AG04450 (cell line): ENCODE results near the gene TM9SF3. TPM values are rescaled to one million over a fixed set of nuclear protein-coding genes. Genes with fewer than 3 reads are reported as not detected.

Source experiments
- CTCF ChIA-PET: fragments of 300-600, 350-600 bp; formaldehyde crosslinking; extraction: SDS; loops from one replicate; lab custom pipeline; 2022; ENCODE audit warnings: antibody characterized with exemption, inconsistent platforms; lab: Charles Lee
- POLR2A ChIA-PET: fragments of 350-600 bp; formaldehyde crosslinking; extraction: SDS; loops from one replicate; lab custom pipeline; 2021; ENCODE audit warnings: antibody characterized with exemption, inconsistent platforms; lab: Yijun Ruan, JAX
- DNase-seq: peaks from one replicate; pipeline ENCODE4 v3.0.0-alpha.2; 2011; ENCODE audit warnings: low read depth, low spot score
- H3K27ac ChIP-seq: one replicate; pipeline ENCODE4 v1.5.1; 2012; ENCODE audit warnings: low read depth, low read length, control low read depth
- H3K27me3 ChIP-seq: one replicate; pipeline ENCODE4 v1.6.0; 2012; ENCODE audit warnings: low read length; ENCODE audit not compliant: control insufficient read depth, insufficient read depth
- H3K4me3 ChIP-seq: 2 replicates; pipeline ENCODE4 v1.5.1; 2011; ENCODE audit warnings: mild to moderate bottlenecking, low read depth, low read length, control low read depth
- H3K9me3 ChIP-seq: 2 replicates; pipeline ENCODE4 v1.5.1; 2012; ENCODE audit warnings: low read length; ENCODE audit not compliant: control insufficient read depth, insufficient read depth
- polyA plus RNA-seq: library from polyadenylated mRNA; depleted of rRNA; stranded (reverse); fragments of >200 nt; gene quantifications from 2 replicates; pipeline ENCODE4 v1.2.3, GENCODE V29; 2011; rRNA removed
- small RNA-seq: library from RNA; depleted of rRNA; stranded (forward); fragments of <200 nt; gene quantifications from one replicate; pipeline ENCODE3, GENCODE V24; 2012; ENCODE audit warnings: low read depth; ENCODE audit not compliant: insufficient read length
- TF ChIP-seq, protein P1 (sequence below): IDR thresholded peaks from 2 replicates; pipeline ENCODE4 v1.5.1; 2011; ENCODE audit warnings: low read depth, low read length, control low read depth, inconsistent platforms

The TM9SF3 gene
- polyA plus RNA-seq, 1 experiment, result 90.7 TPM

DNA sequence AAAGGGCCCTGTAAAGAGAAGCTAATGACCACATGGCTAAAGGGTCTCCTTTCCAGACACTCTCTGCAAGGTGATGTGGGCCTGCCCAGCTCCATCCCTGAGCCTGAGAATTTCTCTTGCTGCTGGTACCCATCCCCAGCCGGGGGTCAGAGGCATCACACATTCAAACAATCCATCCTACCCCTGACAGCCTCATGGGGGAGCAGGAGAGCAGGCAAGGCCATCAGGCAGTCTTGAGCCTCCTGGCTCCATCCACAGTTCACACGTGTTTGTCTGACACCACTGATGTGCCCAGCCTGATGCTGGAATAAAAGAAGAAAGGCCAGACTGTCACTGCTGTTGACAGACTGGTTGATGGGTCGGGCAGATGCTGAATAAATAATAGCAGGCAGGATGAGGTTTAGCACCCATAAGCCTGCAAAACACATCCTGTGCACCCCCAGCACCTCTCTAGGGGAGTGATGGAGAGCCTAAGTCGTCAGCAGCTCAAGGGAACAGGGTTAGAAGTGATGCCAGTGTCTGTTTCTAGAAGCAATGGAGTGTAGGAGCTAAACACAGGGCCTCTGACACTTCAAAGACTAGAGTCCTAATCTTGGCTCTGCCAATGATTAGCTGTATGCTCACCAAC is 116.6 kb downstream of the TM9SF3 start:
- H3K4me3 ChIP-seq, result no peak overlapping the region
- H3K9me3 ChIP-seq, result no peaks in the 10 kb centered on the region
- ChIA-PET CTCF (interaction anchor here (0.6 to 1.4 kb wide), 6 partner anchors 9 to 374 kb away, joined by 3 to 8 read pairs (median 4); partner anchors contain the start of gene TLL2), POLR2A (no interaction called here)
- H3K27me3 ChIP-seq, result peaks cover 9% of the 10 kb centered on the region
- H3K27ac ChIP-seq, result no peak overlapping the region
- DNase-seq, result no peak
- TF ChIP-seq, protein P1, sequence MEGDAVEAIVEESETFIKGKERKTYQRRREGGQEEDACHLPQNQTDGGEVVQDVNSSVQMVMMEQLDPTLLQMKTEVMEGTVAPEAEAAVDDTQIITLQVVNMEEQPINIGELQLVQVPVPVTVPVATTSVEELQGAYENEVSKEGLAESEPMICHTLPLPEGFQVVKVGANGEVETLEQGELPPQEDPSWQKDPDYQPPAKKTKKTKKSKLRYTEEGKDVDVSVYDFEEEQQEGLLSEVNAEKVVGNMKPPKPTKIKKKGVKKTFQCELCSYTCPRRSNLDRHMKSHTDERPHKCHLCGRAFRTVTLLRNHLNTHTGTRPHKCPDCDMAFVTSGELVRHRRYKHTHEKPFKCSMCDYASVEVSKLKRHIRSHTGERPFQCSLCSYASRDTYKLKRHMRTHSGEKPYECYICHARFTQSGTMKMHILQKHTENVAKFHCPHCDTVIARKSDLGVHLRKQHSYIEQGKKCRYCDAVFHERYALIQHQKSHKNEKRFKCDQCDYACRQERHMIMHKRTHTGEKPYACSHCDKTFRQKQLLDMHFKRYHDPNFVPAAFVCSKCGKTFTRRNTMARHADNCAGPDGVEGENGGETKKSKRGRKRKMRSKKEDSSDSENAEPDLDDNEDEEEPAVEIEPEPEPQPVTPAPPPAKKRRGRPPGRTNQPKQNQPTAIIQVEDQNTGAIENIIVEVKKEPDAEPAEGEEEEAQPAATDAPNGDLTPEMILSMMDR, result peak; percentile 54

DNA sequence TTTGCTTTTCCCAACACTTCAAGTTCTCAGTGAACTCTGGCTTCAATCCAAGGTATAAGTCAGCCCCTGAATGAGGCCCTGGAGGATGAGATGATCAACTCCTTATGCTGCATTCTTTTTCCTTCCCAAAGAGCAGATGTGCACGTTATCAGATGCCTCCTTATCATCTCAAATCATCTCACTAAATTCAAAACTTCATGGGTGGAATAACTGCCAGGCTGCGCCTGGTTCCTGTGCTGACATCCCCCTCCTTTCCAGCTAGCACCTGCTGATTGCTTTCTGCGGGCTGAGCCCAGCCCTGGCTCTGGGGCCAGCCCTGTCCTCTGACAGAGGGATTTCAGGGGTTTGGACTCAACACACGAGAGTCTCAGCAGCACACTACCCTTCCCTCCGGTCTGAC is 118.0 kb downstream of the TM9SF3 start:
- Histone ChIP-seq H3K4me3 (no peak overlapping the region), H3K9me3 (no peaks in the 10 kb centered on the region), H3K27ac (no peak overlapping the region), H3K27me3 (peaks cover 7% of the 10 kb centered on the region)
- TF ChIP-seq, protein P1, result no peak
- CTCF ChIA-PET, result interaction anchor here (0.6 to 1.4 kb wide), 2 partner anchors 45 to 219 kb away, joined by 3 to 4 read pairs; partner anchors contain the start of gene TLL2
- POLR2A ChIA-PET, result no interaction called here
- DNase-seq, result no peak

Small RNA genes within 50 kb of the gene (small RNA-seq; reads per million reads assigned to genes)
- not detected for gene RNA5SP324

Other genes starting within 250 kb of the TM9SF3 start
- gene OPALIN, start 228.0 kb downstream of the TM9SF3 start, polyA plus RNA-seq, result not detected in 2 replicates
- 0.01 TPM in 1 of 2 replicates, not detected in the other for gene TLL2, start 73.1 kb downstream of the TM9SF3 start, polyA plus RNA-seq
- 0.05 and 0.16 TPM in 2 replicates for gene PIK3AP1, start 133.5 kb upstream of the TM9SF3 start, polyA plus RNA-seq
- gene LCOR, start 245.3 kb upstream of the TM9SF3 start, polyA plus RNA-seq, result 11.6 and 12.0 TPM in 2 replicates